ENCODE data around the gene KRTAP9-3. TPM values are rescaled to one million over a fixed set of nuclear protein-coding genes. Genes with fewer than 3 reads are reported as not detected.

Gene KRTAP9-3
- total RNA-seq, 3 donors from 2014 or later (not counting 1 experiment from before 2014, with no cell fraction given), result not detected

DNA sequence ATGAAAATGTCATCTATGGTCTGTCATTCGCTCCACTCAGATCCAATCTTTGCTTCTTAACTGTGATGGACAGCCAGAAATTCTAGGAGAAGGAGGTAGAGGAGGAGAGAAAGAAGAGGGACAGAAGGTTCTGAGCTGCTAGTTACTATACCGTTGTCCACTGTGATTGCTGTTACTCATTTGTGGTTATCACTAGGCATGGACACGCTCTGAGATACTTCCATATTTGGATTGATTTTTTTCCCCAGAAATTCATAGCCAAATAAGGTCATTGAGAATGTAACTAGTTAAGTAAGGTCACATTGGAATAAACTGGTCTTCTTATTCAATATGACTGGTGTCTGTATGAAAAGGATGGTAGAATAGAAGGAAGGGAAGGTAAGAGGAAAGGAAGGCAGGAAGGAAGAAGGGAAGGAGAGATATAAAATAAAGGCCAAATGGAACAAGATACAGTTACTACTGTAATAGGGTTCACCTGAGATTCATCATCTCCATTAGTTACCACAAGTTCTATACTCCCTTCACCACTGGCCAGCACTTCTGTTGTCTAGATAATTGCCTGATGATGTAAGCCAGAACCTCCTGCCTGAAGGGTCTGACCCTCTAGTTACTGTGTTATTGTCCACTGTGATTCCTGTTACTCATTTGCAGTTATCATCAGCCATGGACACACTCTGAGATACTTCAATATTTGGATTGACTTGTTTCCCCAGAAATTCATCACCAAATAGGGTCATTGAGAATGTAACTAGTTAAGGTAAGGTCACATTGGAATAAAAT lies 46.1 kb downstream of the KRTAP9-3 start:
- intact Hi-C loops (cut with micrococcal nuclease), result no loop called here
- Mint-ChIP-seq H3K36me3 (no peaks in the 10 kb centered on the region), H3K4me1 (no peaks in the 10 kb centered on the region), H3K9me3 (no peaks in the 10 kb centered on the region), H3K27me3 (ENCODE audit: low read depth in 2 of 2) (peaks cover 20 to 54% of the 10 kb centered on the region in 2 donors), H3K27ac (no peak overlapping the region), H3K4me3 (no peak overlapping the region)
- Histone ChIP-seq H3K4me1 (ENCODE audit: control insufficient read depth, insufficient read depth, low read length) (no peaks in the 10 kb centered on the region), H3K27me3 (ENCODE audit: control insufficient read depth, insufficient read depth, low read length) (peaks cover 4% of the 10 kb centered on the region), H3K27ac (ENCODE audit: low read length) (no peak overlapping the region), H3K9me3 (ENCODE audit: control insufficient read depth, insufficient read depth, low read length) (no peaks in the 10 kb centered on the region), H3K4me3 (ENCODE audit: low read length) (no peak overlapping the region), H3K36me3 (ENCODE audit: control insufficient read depth, insufficient read depth, low read length) (no peaks in the 10 kb centered on the region)
- no peak for ATAC-seq
- 94% methylated on average over 3 of the region's 3 CpGs for WGBS (ENCODE audit: insufficient coverage)
- peak in 1 of 2 donors; percentile 0 for DNase-seq
- TF ChIP-seq, protein P1, sequence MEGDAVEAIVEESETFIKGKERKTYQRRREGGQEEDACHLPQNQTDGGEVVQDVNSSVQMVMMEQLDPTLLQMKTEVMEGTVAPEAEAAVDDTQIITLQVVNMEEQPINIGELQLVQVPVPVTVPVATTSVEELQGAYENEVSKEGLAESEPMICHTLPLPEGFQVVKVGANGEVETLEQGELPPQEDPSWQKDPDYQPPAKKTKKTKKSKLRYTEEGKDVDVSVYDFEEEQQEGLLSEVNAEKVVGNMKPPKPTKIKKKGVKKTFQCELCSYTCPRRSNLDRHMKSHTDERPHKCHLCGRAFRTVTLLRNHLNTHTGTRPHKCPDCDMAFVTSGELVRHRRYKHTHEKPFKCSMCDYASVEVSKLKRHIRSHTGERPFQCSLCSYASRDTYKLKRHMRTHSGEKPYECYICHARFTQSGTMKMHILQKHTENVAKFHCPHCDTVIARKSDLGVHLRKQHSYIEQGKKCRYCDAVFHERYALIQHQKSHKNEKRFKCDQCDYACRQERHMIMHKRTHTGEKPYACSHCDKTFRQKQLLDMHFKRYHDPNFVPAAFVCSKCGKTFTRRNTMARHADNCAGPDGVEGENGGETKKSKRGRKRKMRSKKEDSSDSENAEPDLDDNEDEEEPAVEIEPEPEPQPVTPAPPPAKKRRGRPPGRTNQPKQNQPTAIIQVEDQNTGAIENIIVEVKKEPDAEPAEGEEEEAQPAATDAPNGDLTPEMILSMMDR (IDR thresholded peaks at IDR 0.05), result no peak

Other genes starting within 250 kb of the KRTAP9-3 start
- not detected for gene KRT40, start 248.1 kb upstream of the KRTAP9-3 start, total RNA-seq
- gene KRTAP3-3, start 238.3 kb upstream of the KRTAP9-3 start, total RNA-seq, result not detected
- not detected for gene KRTAP3-2, start 232.5 kb upstream of the KRTAP9-3 start, total RNA-seq
- gene KRTAP3-1, start 223.3 kb upstream of the KRTAP9-3 start, total RNA-seq, result not detected
- gene KRTAP1-5, start 205.2 kb upstream of the KRTAP9-3 start, total RNA-seq, result not detected
- not detected for gene KRTAP1-4, start 202.3 kb upstream of the KRTAP9-3 start, total RNA-seq
- not detected for gene KRTAP1-3, start 197.6 kb upstream of the KRTAP9-3 start, total RNA-seq
- gene KRTAP1-1, start 191.0 kb upstream of the KRTAP9-3 start, total RNA-seq, result not detected
- not detected for gene KRTAP2-1, start 185.1 kb upstream of the KRTAP9-3 start, total RNA-seq
- gene KRTAP2-2, start 177.2 kb upstream of the KRTAP9-3 start, total RNA-seq, result not detected
- gene KRTAP2-3, start 172.3 kb upstream of the KRTAP9-3 start, total RNA-seq, result not detected
- gene KRTAP2-4, start 166.6 kb upstream of the KRTAP9-3 start, total RNA-seq, result not detected
- gene KRTAP4-7, start 148.3 kb upstream of the KRTAP9-3 start, total RNA-seq, result not detected
- not detected for gene KRTAP4-8, start 134.3 kb upstream of the KRTAP9-3 start, total RNA-seq
- not detected for gene KRTAP4-16, start 130.2 kb upstream of the KRTAP9-3 start, total RNA-seq
- gene KRTAP4-9, start 127.1 kb upstream of the KRTAP9-3 start, total RNA-seq, result not detected
- gene KRTAP4-11, start 114.1 kb upstream of the KRTAP9-3 start, total RNA-seq, result not detected
- gene KRTAP4-12, start 108.3 kb upstream of the KRTAP9-3 start, total RNA-seq, result not detected
- gene KRTAP4-6, start 91.9 kb upstream of the KRTAP9-3 start, total RNA-seq, result not detected
- not detected for gene KRTAP4-5, start 82.6 kb upstream of the KRTAP9-3 start, total RNA-seq
- not detected for gene KRTAP4-4, start 71.7 kb upstream of the KRTAP9-3 start, total RNA-seq
- not detected for gene KRTAP4-3, start 64.2 kb upstream of the KRTAP9-3 start, total RNA-seq
- not detected for gene KRTAP4-2, start 54.2 kb upstream of the KRTAP9-3 start, total RNA-seq
- gene KRTAP4-1, start 47.5 kb upstream of the KRTAP9-3 start, total RNA-seq, result not detected
- not detected for gene KRTAP9-1, start 42.6 kb upstream of the KRTAP9-3 start, total RNA-seq
- gene KRTAP9-2, start 5.8 kb upstream of the KRTAP9-3 start, total RNA-seq, result not detected
- not detected for gene KRTAP9-8, start 5.5 kb downstream of the KRTAP9-3 start, total RNA-seq
- gene KRTAP9-4, start 17.2 kb downstream of the KRTAP9-3 start, total RNA-seq, result not detected
- not detected for gene KRTAP9-9, start 22.9 kb downstream of the KRTAP9-3 start, total RNA-seq
- gene KRTAP9-6, start 32.9 kb downstream of the KRTAP9-3 start, total RNA-seq, result not detected
- gene KRTAP9-7, start 43.2 kb downstream of the KRTAP9-3 start, total RNA-seq, result not detected
- not detected for gene KRTAP29-1, start 70.4 kb downstream of the KRTAP9-3 start, total RNA-seq
- gene KRTAP16-1, start 76.9 kb downstream of the KRTAP9-3 start, total RNA-seq, result under 1 TPM; 0.16 to 0.23 (median 0.23) TPM
- not detected for gene KRTAP17-1, start 83.3 kb downstream of the KRTAP9-3 start, total RNA-seq
- not detected for gene KRT33A, start 118.4 kb downstream of the KRTAP9-3 start, total RNA-seq
- gene KRT33B, start 137.4 kb downstream of the KRTAP9-3 start, total RNA-seq, result not detected
- not detected for gene KRT34, start 149.9 kb downstream of the KRTAP9-3 start, total RNA-seq
- gene KRT31, start 165.2 kb downstream of the KRTAP9-3 start, total RNA-seq, result not detected
- gene KRT37, start 192.1 kb downstream of the KRTAP9-3 start, total RNA-seq, result not detected
- not detected for gene KRT38, start 208.5 kb downstream of the KRTAP9-3 start, total RNA-seq
- not detected for gene KRT32, start 234.9 kb downstream of the KRTAP9-3 start, total RNA-seq
- gene KRT35, start 248.7 kb downstream of the KRTAP9-3 start, total RNA-seq, result not detected

Measured in natural killer cell (primary cell).